Fibroblast of skin of right quadriceps (primary cell): ENCODE measurements around the gene NFKBIA.
"Not testable (repeated sequence)": the region's sequence is repeated elsewhere in the genome, so short reads cannot be mapped to it uniquely, and the experiment has no call there.

Experiments
- DNase-seq: peaks from one replicate; pipeline ENCODE4 v3.0.0-alpha.2; 2013

The NFKBIA gene

DNA sequence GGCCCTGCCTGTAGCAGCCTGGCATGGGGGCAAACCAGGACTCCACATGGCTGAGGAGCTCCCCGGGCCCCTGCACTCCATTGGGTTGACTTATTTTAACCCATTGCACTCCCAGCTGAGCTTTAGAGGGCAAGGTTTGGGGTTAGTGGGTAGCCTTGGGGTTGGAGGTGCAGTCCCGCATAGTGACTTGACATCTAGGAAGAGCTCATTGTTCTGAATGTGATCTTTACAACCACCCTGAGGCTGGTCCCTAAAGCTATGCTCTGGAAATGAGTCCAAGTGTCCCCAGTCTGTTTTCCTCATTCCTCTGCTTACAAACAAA is 36.4 kb downstream of the NFKBIA start:
- DNase-seq, result no peak

DNA sequence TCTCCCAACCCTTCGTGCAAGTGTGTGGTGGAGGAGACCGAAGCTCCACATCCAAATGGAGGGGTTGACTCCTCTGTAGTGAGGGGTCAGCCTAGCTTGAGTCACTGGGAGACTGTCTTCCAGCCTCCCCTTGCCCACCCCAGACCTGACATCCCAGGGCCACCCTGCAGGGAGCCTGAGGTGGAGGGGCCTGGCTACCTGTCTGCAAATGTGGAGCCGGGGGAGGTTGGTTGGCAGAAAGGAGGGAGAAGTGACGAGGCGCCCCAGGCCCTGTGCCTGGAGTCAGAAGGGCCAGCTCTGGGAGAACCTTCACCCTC is 37.5 kb downstream of the NFKBIA start:
- no peak for DNase-seq

DNA sequence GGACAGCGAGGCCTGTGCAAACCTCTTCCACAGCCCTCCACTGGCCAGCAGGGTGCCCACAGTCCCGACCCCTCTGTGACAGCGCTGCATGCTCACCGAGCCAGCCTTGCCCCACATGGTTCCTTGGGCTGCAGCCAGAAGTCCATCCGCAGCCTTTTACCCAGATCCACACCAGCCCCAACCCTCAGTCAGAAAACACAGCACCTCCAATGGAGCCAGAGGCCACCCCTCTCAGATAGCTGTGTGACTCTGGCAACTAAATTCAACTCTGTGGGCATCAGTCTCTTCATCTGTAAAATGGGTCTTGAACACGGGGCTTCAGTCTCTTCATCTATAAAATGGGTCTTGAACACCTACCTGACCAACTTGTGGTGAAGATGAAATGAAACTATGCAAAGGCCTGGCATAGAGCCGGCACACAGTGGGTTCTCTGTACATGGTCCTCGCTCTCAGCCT is 38.0 kb downstream of the NFKBIA start:
- DNase-seq, result no peak

DNA sequence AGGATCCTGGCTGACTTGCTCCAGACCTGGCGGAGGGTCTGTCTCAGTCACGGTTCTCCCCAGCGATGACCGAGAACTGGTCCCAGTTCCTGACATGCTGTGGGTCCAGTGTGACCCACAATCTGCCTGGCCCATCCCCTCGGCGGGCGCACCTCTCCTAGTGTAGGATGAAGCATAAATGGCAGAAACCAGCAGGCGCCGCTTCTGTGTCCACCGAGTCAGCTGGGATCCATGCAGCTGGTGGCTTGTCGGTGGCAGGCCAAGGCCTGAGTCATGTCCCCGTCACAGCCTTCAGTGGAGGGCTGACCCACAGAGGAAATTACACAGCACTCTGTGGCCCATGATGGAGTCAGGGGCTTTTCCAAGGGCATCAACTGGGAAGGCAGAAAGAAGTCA is 38.5 kb downstream of the NFKBIA start:
- peak; percentile 46 for DNase-seq

DNA sequence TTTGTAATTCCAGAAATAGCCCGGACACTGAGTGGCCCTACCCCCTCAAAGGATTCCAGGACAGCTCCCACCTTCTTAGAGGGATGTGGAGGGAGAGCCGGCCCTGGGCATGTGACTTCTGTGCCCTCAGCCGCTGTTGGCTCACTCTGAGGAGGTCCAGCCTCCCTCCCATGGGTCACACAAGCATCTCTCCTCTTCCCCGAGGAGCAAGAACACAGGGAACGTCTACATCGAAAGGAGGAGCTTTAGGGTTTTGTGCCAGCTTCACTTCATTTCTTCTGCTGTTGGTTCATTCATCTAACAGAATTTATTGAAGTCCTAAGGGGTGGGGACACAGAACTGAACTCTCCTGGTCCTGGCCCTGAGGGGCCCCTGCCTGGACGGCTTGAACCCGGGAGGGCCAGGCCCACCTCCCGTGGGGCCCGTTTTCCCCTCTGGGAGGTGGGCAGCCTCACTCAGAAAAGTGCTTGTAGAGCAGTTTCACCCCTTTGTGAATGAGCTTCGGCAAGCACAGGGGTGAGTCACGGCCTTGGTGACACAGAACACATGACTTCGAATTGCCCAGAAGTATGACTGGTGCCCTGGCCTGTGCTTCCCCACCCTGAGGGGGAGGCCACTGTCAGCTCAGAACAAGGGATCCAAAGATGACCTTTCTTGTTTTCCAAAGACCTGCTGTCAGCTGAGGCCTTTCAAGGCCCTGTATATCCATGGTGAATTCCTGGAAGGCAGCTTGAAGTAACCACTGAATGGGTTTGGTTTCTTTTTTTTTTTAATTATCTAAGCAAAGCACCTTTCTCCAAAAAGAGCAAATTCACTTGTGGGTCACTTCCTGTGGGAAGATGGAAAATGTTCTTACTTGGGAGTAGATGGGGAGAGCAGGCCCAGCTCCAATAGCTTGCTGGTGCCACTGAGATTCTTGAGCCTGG is 39.2 kb downstream of the NFKBIA start:
- DNase-seq, result peak; percentile 81

DNA sequence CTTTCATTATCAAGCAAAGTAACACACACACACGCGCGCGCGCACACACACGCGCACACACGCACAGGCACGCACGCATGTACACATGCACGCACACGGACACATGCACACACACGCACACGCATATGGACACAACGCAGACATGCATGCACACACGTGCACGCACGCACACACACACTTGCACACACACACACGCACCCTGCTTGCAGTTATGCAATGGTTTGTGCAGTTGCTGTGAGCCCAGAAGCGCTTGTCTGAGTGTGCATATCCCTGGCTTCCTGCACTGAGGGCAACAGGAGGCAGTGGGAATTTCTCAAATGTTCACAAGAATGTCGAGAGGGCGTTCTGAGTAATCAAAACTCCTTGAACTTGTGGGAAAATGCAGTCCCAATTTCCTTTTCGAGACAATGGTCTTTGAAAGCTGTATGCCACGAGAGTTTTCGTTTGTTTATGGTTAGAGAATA is 41.6 kb downstream of the NFKBIA start:
- peak; percentile 31 for DNase-seq

DNA sequence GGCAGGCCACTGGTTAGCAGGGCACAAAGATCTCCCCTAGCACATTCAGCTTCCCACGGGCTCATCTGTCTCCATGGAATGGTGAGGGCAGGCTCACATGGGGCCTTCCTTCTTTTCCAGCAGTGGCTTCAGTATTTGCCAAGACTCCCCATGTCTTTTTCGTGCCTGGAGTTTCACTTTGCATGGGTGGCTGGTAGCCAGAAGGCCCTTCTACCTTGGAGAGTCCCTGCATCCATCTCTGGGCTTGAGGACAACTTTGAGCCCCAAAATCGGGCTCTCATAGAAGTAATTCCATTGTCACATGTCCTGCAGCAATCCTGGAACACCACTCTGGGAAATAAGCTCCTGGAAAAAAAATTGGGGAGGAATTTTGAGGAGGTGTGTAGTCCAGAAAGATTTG is 42.1 kb downstream of the NFKBIA start:
- no peak for DNase-seq

DNA sequence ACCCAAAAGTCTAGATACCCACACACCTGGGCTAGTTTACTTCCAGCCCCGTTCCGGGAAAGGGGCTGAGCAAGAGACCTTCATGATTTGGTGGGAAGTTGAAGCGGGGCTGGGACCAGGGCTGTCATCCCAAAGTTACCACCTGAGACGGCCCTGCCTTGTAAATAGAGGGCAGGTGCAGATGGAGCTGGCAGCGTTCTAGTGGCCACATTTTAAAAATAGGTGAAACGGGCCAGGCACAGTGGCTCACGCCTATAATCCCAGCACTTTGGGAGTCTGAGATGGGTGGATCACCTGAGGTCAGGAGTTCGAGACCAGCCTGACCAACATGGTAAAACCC is 43.4 kb downstream of the NFKBIA start:
- no peak for DNase-seq

DNA sequence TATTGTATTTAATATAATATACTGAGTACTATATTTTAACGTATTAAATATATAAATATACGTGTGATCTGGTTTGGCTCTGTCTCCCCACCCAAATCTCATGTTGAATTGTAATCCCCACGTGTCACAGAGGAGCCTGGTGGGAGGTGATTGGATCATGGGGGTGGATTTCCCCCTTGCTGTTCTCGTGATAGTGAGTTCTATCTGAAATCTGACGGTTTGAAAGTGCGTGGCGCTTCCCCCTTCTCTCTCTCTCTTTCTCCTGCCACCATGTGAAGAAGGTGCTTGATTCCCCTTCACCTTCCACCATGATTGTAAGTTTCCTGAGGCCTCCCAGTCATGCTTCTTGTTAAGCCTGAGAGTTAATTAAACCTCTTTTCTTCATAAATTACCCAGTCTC is 44.9 kb downstream of the NFKBIA start:
- DNase-seq, result not testable (repeated sequence)

DNA sequence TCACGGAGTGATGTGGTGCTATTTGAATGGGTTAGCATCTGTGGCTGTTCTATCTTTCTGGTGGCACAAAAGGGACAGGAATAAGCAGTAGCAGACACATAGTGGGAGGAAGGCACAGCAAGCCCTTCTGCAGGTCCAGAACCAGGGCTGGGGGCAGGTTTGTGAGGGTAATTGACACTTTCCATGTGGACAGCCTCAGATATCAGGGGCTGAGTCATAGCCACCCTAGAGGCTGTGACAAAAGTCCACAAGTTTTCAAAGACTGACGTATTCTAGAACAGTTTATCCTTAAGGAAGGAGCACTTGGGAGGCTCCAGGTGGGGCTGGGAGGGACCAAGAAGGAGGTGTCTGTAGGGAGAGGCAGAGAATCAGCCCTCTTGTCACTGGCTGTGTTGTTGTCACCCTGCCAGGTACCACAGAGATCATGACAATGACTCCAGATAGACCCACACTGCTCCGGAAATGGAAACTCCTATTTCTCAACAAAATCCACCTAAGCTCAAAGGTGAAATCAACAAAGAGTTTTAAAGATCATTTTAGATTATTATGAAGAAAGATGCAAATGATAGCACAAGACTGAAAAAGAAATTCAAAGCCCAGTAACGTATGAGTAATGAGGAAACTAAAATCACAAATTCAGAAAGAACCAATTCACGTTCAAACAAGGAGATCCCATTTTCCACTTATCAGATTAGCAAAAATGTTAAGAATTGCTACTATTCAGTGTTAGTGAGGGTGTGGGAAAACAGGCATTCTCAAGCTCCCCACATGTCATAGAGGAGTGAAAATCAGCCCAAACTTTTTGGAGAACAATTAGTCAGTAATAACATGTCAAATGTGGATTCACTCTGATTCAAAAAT is 48.3 kb downstream of the NFKBIA start:
- peak; percentile 42 for DNase-seq

DNA sequence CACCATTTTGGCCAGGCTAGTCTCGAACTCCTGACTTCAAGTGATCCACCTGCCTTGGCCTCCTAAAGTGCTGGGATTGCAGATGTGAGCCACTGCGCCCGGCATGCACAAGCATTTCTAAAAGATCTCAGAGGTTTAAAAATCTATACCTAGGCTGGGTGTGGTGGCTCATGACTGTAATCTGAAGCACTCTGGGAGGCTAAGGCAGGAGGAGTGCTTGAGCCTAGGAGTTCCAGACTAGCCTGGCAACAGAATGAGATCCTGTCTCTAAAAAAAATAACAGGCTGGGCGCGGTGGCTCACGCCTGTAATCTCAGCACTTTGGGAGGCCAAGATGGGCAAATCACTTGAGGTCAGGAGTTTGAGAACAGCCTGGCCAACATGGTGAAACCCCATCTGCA is 49.3 kb downstream of the NFKBIA start:
- not testable (repeated sequence) for DNase-seq

DNA sequence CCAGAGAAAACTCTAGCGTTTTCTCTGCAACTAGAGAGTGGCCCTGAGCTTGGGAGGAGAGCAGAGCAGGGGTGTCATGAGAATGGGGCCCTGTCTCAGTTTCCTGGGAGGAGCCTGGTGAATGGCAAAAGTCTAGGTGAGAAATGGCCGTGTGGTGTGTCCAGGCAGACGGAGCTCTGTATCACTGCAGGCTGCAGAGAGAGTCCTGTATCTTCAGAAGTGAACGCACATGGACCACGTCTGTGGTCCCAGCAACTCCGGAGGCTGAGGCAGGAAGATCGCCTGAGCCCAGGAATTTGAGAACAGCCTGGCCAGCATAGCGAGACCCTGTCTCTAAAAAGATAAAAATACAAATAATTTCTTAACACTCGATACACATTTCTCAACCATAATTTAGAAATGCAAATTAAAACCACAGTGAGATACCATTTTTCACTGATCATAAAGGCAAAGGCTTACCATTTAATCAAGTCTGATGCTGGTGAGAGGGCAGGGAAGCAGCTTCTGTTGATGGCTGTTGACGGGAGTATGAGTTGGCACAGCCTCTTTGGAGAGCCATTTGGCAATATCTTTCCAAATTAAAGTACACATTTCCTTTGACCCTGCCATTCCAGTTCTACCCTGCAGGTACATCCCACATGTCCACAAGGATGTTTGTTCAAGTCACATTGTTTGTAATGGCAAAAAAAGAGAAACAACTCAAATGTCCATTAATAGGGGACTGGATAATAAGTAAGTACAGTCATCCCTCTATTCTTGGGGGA is 51.0 kb downstream of the NFKBIA start:
- no peak for DNase-seq

DNA sequence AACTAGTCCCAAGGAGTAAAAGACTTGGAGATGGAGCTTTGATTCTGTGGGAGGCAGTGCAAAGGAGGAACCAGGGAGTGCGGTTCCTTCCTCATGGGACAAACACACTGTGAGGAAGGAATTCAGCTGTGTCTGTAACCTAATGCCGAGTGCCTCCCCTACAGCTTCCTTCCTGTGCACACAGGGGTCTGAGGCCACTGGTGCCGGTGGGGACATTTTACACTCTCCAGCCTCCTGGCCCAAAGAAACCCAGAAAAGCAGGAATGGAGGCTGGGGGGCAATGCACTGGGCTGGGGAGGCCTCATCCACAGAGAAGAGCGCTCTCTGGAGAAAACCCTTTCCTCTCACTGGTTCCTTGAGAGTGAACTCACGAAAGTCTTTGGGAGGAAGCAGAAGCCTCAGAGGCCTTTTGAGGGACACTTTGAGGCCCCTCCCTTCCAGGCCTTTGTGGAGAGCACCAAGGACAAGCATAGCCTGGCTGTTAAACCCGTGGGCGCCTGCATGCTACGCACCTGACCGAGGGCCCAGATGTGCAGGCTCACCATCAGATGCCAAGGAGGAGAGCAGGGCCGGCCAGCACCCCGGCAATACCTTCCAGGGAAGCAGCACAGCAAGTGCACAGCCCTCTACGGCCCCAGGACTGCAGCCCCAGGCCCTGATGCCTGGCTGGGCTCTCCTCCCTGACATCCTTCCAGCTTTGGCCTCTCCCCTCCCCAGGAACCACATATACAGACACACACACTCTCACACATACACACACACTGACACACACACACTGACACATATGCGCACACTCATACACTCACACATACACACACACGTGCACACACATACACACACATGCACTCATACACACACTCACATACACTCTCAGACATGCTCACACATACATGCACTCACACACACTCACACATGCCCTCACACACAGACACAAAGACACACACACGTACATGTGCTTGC is 52.0 kb downstream of the NFKBIA start:
- no peak for DNase-seq

DNA sequence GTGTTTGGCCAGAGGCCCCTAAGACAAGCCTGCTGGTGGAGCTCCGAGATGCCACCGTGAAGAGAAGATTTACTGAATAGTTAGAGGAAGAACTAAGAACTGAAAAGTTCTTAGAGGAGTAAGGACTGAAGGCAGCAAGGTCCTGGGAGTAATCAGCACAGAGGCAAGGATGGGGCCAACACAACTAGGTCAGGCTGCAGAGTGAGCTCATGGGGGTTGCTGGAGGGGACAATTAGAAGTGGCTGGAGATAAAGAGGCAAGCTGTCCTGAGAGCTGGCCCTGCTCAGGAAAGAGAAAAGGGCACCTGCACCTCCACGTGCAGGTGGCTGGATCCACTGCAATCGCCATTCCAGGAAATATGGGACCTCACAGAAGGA is 52.7 kb downstream of the NFKBIA start:
- DNase-seq, result no peak
